Chondrocyte (in vitro differentiated cells): ENCODE measurements around the gene PLD1. TPM values are rescaled to one million over a fixed set of nuclear protein-coding genes. Genes with fewer than 3 reads are reported as not detected.
"Not testable (repeated sequence)": the region's sequence is repeated elsewhere in the genome, so short reads cannot be mapped to it uniquely, and the experiment has no call there.

Source experiments
- DNase-seq: peaks from one replicate; pipeline ENCODE4 v3.0.0; 2021; ENCODE audit warnings: mixed read lengths, low spot score
- H3K27ac Mint-ChIP-seq: one replicate; pipeline ENCODE4 v1.8.0; 2021; ENCODE audit warnings: mild to moderate bottlenecking, moderate library complexity, mixed read lengths; ENCODE audit not compliant: unreplicated experiment
- H3K27me3 Mint-ChIP-seq: 2 replicates; pipeline ENCODE4 v1.8.0; 2021; ENCODE audit warnings: low read depth, mixed read lengths
- H3K36me3 Mint-ChIP-seq: 2 replicates; pipeline ENCODE4 v1.8.0; 2021; ENCODE audit warnings: low read depth, mixed read lengths
- H3K4me1 Mint-ChIP-seq: 2 replicates; pipeline ENCODE4 v1.8.0; 2021; ENCODE audit warnings: low read depth, mild to moderate bottlenecking, mixed read lengths
- H3K4me3 Mint-ChIP-seq: one replicate; pipeline ENCODE4 v1.8.0; 2021; ENCODE audit warnings: mild to moderate bottlenecking, moderate library complexity, mixed read lengths; ENCODE audit not compliant: unreplicated experiment
- H3K9me3 Mint-ChIP-seq: 2 replicates; pipeline ENCODE4 v1.8.0; 2021; ENCODE audit warnings: low read depth, mixed read lengths
- total RNA-seq: library from RNA; stranded (reverse); gene quantifications from 3 replicates; pipeline ENCODE4 v1.2.1, GENCODE V29; 2021
- TF ChIP-seq, protein P1 (sequence below): fragments of 200-600 bp; sonication (generic); IDR thresholded peaks from 2 replicates; pipeline ENCODE4 v1.5.0; 2021; ENCODE audit warnings: antibody characterized with exemption, mild to moderate bottlenecking, moderate library complexity

The PLD1 gene
- total RNA-seq, 1 donor from 2014 or later = 17.0 TPM

DNA sequence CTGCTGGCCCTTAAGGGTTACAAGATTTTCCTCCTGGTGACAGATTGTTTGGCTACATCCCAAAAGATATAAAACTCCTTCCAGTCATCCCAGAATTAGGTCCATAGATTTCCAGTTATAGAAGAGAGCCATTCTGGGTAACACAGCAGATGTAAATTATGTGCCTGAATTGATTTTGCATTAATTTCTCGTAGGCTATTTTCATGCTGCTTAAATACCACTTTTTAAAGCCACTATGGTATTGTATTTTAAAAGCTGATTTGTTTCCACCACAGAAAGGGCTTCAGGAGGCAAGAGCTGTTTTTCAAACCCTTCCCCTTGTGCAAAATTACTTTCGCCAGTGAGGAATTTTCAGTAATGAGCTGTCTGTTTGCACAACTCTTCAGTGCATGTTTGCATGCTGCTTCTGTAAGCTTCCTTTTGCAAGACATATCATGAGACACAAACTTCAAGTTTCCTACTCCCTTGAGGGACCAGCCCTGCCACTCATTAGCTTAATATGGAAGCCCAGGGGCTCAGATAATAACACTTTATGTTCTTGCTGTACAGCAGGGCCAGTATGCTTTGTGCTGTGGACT, 244.7 kb downstream of the PLD1 start:
- Mint-ChIP-seq H3K36me3 (peaks cover under 1% of the 10 kb centered on the region), H3K27ac (no peak overlapping the region), H3K4me3 (no peak overlapping the region), H3K9me3 (peaks cover under 1% of the 10 kb centered on the region), H3K4me1 (peaks cover 15% of the 10 kb centered on the region), H3K27me3 (no peaks in the 10 kb centered on the region)
- TF ChIP-seq, protein P1, sequence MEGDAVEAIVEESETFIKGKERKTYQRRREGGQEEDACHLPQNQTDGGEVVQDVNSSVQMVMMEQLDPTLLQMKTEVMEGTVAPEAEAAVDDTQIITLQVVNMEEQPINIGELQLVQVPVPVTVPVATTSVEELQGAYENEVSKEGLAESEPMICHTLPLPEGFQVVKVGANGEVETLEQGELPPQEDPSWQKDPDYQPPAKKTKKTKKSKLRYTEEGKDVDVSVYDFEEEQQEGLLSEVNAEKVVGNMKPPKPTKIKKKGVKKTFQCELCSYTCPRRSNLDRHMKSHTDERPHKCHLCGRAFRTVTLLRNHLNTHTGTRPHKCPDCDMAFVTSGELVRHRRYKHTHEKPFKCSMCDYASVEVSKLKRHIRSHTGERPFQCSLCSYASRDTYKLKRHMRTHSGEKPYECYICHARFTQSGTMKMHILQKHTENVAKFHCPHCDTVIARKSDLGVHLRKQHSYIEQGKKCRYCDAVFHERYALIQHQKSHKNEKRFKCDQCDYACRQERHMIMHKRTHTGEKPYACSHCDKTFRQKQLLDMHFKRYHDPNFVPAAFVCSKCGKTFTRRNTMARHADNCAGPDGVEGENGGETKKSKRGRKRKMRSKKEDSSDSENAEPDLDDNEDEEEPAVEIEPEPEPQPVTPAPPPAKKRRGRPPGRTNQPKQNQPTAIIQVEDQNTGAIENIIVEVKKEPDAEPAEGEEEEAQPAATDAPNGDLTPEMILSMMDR = no peak
- DNase-seq = no peak

DNA sequence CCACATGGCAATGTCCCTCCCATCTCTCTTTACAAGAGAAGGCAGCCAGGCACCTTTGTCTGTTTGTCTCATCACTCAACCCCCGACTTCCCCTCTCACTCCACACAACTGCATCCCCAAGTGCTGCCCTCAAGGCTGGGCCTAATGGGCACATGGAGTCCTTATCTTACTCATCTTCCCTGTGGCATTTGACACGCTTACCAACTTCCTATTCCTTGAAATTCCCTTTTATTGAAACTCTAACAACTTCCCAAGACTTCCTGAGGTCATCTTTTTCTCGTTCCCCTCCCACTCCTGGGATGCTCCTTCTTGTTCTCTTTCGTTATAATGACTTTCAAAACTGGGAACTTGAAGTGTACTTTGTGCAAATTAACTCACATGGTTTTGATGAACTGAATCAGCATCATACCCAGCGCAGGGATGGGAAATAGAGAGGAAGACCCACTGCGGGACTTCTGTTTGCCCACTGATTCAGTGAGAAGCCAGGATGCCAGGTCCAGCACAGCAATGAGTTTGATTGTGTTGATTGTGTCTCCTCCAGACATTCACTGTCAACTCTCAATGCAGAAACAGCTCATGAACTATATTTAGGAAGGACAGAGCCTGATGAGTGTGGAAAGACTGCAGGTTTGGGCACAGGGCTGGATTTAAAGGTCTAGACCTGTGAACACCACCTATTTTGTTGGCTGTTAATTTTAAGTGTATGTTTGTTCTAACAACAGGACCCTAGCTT, 245.4 kb downstream of the PLD1 start:
- H3K4me1 Mint-ChIP-seq = peaks cover 15% of the 10 kb centered on the region
- H3K9me3 Mint-ChIP-seq = no peaks in the 10 kb centered on the region
- H3K4me3 Mint-ChIP-seq = no peak overlapping the region
- TF ChIP-seq, protein P1 = no peak
- no peaks in the 10 kb centered on the region for H3K36me3 Mint-ChIP-seq
- DNase-seq = no peak
- H3K27me3 Mint-ChIP-seq = no peaks in the 10 kb centered on the region
- H3K27ac Mint-ChIP-seq = no peak overlapping the region

DNA sequence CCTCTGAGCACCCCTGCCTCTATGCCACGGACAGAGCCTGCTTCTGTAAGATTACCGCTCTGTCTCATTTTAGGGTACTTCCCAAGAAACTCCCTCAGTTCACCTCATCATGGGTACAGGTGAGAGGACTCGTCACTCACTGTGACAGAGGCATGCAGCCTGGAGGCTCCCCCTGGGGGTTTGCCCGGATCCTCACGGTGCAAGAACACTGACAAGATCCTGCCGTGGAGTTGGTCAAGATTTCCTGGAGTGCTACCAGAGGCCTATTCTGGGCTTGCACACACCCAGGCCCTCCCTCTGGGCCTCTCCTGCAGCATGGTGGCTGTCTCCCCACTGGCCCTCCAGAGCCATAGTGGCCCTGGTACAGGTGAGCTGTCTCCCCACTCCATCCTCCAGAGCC, 247.0 kb downstream of the PLD1 start:
- Mint-ChIP-seq H3K27me3 (no peaks in the 10 kb centered on the region), H3K36me3 (no peaks in the 10 kb centered on the region), H3K9me3 (no peaks in the 10 kb centered on the region), H3K27ac (no peak overlapping the region), H3K4me1 (peaks cover 15% of the 10 kb centered on the region), H3K4me3 (no peak overlapping the region)
- TF ChIP-seq, protein P1 = no peak
- no peak for DNase-seq

DNA sequence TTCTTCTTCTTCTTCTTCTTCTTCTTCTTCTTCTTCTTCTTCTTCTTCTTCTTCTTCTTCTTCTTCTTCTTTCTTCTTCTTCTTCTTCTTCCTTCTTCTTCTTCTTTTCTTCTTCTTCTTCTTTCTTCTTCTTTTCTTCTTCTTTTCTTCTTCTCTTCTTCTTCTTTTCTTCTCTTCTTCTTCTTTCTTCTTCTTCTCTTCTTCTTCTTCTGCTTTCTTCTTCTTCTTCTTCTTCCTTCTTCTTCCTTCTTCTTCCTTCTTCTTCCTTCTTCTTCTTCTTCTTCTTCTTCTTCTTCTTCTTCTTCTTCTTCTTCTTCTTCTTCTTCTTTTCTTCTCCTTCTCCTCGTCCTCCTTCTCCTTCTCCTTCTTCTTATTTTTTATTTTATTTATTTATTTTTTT, 247.8 kb downstream of the PLD1 start:
- H3K36me3 Mint-ChIP-seq, DNase-seq, H3K27ac Mint-ChIP-seq, H3K9me3 Mint-ChIP-seq, H3K27me3 Mint-ChIP-seq, H3K4me3 Mint-ChIP-seq: not testable (repeated sequence)
- H3K4me1 Mint-ChIP-seq = peaks cover 15% of the 10 kb centered on the region

DNA sequence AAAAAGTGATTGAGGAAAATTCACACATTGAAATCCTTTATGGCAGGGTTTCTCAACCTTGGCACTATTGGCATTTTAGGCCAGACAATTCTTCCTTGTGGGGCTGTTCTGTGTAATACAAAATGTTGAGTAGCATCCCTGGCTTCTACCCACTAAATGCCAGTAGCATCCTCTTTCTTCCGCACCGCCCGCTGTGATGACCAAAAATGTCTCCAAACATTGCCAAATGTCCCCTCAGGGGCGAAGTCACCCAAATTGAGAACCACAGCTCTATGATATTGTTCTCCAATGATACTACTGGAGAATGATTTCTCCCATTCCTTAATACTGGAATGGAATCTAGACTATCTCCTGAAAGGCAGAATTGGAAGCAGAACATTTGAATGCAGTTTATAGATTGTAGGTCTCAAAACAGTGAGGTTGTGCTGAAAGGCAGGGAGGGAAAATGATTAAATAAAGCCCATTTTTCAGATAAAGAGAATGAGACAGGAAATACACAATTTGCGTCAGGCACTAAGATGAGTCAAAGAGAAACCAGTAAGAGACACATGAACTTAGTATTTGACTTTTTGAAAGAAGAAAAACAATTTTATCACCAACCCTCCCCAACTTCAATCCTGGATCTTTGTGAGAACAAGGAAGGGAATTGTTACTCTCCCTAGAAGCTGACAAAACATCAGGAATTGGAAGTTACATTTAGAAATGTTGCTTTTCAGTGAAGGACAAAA, 248.5 kb downstream of the PLD1 start:
- H3K36me3 Mint-ChIP-seq = no peaks in the 10 kb centered on the region
- H3K27me3 Mint-ChIP-seq = no peaks in the 10 kb centered on the region
- H3K4me3 Mint-ChIP-seq = no peak overlapping the region
- TF ChIP-seq, protein P1 = no peak
- peaks cover 15% of the 10 kb centered on the region for H3K4me1 Mint-ChIP-seq
- H3K27ac Mint-ChIP-seq = no peak overlapping the region
- DNase-seq = no peak
- H3K9me3 Mint-ChIP-seq = no peaks in the 10 kb centered on the region
